Hippocampal formation (tissue), 2 donors: ENCODE measurements around the gene PLXNA4.
A peak's percentile ranks its signal among the peaks of the same experiment; 100 is the strongest.

Source experiments
- DNase-seq, 2 donors: peaks; one replicate each; lab custom pipeline; 2025; lab: John Stamatoyannopoulos, UW

Gene PLXNA4

DNA sequence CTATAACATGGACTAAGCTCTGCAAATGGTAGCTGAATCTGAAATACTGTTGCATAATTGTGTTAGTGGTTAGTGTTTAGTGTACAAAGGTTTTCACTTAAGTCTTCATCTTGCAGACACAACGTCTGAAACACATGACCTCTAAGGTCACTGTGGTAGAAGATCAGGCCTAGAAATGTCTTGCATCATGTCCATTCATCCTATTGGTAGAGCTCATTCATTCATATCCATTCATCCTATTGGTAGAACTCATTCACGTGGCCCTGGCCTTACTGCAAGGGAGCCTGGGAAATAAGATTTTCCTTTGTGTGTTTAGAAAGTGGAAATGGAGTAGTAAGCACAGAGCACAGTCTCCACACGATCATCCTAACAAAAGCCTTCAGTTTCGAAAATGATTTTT lies 485.8 kb downstream of the PLXNA4 start:
- DNase-seq, result no peak

DNA sequence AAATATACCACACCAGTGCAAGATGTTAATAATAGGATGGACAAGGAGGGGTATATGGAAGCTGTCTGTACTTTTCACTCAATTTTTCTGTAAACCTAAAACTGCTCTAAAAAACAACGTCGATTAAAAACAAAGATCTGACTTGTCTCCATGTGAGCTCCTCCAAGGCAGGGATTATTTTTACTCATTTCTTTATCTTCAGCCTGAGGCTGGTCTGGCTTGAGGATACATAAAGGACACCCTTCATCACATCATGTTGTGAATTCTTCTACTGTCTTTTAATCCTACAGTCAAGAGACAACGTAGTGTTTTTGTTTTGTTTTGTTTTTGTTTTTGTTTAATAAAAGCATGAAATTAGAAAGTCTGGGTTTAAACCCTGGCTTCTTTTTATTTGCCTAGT lies 486.9 kb downstream of the PLXNA4 start:
- DNase-seq, result no peak

DNA sequence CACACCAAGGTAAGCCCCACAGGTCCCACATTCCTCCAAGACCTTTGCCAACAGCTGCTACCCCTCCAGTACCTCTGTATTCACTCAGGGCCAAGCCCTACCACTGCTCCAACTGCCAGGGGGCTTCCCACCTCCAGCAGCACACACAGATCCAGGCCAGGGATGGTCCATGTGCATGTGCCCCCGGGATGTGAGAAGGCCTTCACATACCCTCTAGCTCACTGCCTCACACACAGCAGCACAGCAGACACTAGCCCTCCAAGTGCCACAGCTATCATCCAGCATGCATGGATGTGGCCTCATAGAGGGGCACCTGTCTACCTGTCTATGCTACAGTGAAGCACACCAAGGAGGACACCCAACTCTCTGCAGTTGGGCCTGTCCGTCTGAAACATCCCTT lies 488.8 kb downstream of the PLXNA4 start:
- DNase-seq, result no peak

DNA sequence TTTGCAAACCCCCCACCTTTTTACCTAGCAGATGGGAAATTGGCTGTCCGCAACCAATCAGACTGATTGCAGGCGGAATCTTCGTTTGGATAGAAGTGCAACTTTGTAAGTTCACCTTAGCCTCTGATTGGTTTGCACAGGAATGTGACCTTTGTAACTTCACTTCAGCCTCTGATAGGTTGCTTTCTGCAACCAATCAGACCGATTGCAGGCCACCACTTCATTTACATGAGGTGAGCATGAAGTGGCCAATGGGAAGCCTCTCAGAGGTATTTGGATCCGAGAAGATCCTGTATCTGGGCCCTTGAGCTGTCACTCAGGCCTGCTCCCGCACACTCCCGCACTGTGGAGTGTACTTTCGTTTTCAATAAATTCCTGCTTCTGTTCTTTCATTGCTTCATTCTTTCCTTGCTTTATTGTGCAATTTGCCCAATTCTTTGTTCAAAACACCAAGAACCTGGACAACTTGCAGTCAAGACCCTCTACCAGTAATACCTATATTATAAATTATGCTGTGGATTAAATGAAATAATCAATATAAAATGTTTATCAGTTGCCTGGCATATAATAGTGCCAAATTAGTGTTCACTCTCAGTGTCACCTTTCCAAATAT lies 491.4 kb downstream of the PLXNA4 start:
- DNase-seq, result no peak

DNA sequence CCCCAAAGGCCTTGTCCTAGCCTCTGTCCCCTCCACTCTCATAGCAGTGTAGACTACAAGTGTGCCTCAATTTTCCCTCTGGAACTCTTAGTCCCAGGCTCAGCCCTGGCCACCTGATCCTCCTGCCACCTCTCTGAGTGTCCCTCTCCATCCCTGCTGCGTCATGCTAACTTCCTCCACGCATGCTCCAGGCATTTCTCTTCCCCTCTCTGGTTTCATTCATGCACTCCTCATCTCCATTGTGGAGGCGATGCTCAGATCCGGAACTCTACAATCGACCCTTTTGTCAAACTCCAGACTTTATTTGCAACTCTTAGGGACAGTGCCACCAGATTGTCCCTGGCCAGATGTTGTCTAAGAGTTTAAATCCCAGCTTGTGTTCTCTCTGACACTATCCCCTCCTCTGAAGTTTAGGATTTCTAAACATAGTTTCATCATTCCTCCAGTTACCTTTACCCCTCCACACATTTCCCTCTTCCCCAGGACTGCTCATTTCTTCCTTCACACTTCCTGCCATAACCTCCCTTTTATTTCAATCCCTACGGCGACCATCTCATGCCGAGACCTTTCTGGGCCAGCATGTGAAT lies 492.6 kb downstream of the PLXNA4 start:
- DNase-seq, result no peak

DNA sequence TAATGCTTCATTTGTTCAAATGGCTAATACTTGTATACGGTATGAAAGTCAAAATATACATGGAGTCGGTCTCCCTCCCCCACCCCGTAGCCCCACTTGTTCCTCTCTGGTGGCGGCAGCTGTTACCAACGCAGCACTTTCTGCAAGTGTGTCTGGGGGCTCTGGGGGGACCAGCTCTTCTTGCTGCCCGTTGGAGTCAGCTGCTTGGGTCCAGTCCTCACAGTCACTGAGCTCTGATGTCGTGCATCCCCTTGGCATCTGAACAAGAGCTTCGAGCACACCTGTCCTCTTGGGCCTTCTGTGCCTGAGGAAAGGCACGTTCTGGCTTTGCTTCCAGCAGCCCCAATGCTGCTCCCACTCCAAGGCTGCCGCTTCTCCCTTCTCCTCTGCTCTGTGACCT lies 493.1 kb downstream of the PLXNA4 start:
- no peak for DNase-seq

DNA sequence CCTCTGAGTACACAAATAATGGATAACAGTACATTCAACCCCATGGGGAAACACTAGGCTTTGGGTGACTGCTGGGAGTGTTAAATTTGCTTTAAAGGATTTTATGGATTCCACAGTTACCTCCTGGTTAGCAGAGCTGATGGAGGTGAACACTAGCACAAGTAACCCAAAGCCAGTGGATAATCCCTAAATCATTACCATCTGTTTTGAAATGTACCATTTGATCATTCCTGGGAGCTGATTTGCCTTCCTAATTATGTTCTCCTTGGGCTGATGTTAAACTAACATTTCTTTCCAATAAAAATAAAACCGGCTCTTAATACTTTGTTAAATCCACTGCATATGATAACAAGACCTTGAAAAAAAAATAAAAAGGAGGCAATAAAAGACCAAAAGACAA lies 493.9 kb downstream of the PLXNA4 start:
- no peak for DNase-seq

DNA sequence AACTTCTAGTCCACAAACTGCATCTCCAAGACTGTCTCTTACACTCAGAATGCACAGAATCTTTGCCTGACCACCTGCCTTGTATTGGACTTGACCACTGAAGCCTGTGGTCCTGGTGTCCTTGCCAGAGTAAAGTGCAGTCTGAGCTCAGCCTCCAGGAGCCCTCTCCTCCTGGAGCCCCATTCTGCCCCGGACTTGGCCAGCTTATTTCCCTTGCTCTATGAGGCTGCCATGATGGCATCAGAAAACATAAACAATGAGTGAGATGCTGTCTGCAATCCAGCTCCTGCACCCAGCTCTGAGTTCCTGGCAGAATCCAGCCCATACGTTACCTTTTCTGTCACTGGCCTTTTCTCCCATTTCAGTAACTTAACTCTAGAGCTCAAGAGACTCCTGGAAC lies 494.6 kb downstream of the PLXNA4 start:
- DNase-seq, result no peak

DNA sequence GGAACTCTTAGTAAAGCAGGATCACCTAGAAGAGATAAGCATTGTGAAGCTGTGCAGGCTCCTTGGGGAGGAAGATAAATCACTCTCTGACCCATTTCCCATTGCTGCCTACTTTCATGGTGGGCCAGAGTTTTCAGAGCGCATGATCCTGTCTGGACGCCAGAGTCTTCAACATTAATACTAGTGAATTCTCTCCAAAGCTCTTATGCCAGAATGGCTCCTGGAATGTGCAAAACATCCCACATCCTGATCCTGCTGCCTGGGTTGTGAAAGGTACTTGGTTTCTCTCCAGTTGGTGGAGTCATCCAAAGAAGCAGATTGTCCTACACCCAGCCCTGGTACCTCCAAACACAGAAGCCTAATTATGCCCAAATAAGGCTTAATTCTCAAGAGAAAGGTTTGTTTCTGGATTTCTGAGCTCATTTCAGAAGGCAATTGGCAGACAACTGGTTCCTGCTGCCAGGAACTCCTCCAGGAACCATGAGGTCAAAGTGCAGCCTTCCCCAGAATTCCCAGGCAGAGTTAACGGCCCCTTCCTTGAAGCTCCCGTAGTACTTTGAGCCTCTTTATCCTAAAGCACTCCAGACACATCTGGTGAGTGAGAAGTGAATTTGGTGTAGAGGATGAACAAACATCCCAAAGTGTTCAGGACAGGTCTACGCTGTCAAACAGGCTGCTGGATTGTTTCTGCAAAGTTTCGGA lies 495.2 kb downstream of the PLXNA4 start:
- DNase-seq, result peak in 1 of 2 donors; percentile 24

DNA sequence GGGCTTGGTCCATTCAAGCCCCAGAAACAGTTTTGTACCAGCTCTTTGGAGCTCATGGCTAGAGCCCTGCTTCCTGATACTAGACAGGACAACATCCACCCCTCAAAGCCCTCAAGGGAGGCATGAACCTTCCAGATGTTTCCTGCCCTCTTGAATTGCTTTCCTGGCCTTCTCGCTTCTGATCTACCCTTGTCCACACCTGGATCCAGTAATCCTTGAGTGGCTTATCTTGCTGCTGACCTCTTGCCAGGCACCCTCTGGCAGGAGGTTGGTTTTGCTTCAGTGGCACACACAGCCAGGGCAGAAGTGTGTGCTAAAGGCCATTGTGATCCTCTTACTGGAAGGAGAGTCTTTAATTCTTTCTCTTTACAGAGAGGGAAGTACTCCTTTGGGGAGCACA lies 495.8 kb downstream of the PLXNA4 start:
- no peak for DNase-seq

DNA sequence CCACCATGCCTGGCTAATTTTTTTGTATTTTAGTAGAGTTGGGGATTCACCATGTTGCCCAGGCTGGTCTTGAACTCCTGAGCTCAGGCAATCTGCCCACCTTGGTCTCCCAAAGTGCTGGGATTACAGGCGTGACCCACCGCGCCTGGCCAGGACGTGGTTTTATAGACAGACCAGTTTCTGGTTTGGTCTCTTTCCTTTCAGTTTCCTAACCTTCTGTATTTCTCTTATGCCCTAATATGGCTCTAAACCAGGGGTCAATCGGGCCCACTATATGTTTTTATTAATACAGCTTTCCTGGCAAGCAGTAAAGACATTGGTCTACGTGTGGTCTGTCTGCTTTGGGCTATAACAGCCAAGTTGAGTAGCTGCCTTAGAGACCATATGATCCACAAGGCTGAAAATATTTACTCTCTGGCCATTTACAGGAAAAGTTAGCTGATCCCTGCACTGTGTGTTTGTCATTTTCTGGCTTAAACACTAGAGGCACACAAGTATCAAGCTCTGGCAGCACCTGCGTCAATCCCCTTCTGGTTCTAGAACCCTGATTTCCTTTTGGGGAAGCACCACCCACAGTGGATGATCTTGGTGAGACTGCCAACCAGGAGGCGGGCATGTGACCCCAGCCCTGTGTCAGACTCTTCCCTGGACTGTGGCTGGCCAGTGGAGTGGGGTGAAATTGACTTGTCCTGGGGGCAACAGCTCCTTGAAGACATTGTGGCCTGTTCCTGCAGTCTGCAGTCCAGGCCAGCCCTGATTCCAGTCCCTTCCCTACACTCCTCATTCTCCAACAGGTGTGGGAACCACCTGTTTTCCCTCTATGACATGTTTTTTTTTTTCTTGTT lies 497.2 kb downstream of the PLXNA4 start:
- DNase-seq, result no peak

DNA sequence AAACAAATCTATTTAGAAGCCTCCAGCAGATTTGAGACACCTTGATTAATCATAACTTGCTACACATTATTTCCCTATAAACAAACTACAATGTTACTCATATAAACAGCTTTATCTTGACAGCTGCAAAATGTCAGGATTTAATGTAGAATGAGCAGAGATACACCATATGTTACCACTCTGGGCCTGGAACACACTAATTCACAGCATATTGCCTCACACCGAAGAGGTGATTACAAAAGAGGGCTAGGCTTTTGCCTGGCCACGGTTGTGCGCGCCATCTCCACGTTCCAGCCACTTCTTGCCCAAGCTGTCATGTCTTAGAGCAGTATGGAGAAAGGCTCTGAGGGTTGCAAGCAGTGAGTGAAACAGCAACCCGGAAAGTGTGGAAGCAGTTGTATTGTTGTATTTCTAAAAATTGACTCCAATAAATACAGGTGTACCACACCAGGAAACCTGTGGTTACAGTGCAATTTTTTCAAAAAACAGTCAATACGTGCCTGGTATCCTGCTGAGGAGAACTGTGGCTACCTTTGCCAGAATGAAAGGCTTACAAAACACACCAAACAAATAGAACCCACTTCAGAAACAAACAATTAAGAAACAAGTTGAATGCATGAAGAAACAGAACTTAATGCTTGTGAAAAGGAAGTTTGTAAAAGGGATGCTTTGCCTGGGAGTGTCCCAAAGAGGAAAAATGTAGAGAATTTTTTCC lies 498.1 kb downstream of the PLXNA4 start:
- no peak for DNase-seq

DNA sequence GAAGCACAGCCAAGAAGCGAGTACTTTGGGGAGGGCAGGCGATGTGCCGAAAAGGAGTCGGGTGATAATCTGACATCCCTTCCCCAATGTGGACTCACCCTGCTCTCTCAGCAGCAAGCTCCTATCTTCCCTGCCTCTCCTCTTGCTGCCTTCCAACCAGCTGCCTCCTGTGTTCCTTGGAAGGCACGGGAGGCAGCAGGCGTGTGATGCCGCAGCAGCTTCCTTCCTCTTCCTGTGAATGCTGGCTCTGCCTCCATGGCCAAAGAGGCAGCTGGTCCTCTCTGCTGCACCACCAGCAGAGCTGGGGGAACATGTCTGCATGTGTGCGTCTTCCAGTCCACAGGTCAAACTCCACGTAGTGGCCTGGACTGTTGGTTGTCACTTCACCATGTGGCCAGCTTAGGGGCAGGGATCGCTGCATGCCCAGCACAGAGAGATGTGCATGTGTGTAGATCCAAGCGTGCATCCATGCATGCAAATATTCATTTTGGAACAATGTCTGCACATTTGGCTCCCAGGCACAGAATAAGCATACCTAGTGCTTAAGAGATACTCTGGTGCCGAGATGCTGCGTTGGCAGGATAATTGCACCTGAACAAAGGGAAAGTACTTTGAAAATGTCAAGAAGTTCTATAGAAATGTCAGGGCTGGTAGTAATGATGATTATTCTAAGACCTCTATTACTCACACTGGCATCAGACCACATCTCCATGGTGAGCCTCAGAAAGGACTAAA lies 499.8 kb downstream of the PLXNA4 start:
- no peak for DNase-seq

DNA sequence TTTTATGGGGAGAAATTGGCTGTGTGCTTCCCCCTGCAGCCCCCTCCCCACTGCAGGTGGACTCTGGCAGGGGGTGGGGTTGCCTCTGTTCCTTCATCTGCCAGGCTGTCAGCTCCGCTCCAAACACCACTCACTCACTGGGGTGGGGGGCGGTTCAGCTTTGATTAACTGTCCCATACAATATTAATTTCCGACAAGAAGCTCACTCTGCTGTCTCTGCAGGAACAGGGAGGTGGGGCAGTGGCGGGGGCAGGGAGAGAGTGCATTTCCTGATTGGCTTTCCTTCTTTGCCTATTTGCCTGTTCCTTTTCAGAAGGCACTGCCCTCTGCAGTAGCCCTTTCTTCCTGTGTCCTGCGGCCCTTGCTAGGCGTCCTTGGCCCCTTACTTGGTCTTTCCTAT lies 500.8 kb downstream of the PLXNA4 start:
- DNase-seq, result no peak

DNA sequence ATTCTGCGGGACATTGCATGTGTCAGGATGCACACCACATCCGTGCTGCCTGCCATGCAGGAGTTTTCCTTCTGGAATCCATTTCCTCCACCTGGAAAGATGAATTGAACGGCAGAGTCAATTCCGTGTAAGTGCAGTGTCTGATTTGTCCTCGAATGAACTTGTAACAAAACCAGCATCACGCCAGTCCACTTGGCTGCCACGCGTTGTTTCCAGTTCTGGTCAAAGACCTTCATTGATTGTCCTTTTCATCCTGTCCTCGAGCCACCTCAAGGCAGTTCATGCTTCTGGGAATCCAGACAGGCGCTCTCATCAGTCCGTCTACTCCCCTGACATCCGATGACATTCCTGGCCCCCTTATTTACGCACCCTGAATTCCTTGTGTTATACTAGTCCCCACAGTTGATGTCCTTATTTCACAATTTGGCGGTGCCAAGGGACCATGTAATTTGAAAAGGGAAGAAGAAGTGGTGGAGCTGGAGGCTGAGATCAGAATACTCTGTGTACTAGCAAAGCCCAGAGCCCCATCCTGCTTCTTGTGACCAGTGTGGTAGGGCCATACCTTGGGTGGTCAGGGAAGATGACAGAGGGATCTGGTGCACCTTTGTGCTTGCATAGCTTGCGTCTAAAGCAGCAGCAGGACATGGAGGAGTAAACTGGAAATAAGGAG lies 502.2 kb downstream of the PLXNA4 start:
- DNase-seq, result no peak
